ENCODE results near the gene ZFP64.

ZFP64 gene

GRCh38 chr20:52210037-52210990, 18.7 kb upstream of the ZFP64 start:
- Histone ChIP-seq H3K56ac (ENCODE audit: low read length) (no peak overlapping the region), H3K23ac (ENCODE audit: low read length) (no peak overlapping the region), H3K27me3 (ENCODE audit: insufficient read depth, low read length, poor library complexity) (no peaks in the 10 kb centered on the region), H3K9ac (ENCODE audit: low read length) (no peak overlapping the region), H3K27ac (ENCODE audit: low read depth, low read length) (no peak overlapping the region), H2BK15ac (replicated peaks; ENCODE audit: low read depth) (no peak overlapping the region), H4K8ac (ENCODE audit: low read depth, low read length) (no peak overlapping the region), H2BK120ac (ENCODE audit: low read depth, low read length) (no peak overlapping the region), H4K5ac (ENCODE audit: low read length) (no peak overlapping the region), H3K4ac (ENCODE audit: low read depth, low read length) (no peak overlapping the region), H2BK5ac (ENCODE audit: low read length) (no peak overlapping the region), H3K79me1 (ENCODE audit: low read length) (no peaks in the 10 kb centered on the region), H2AK5ac (ENCODE audit: low read length) (no peak overlapping the region), H3K36me3 (ENCODE audit: control insufficient read depth, insufficient read depth, low read length) (no peaks in the 10 kb centered on the region), H3K18ac (ENCODE audit: low read length) (no peak overlapping the region), H3K4me3 (ENCODE audit: low read length) (no peak overlapping the region), H3K4me1 (ENCODE audit: control insufficient read depth, low read depth, low read length) (no peaks in the 10 kb centered on the region), H3K4me2 (ENCODE audit: low read length) (no peak overlapping the region), H3K79me2 (ENCODE audit: control insufficient read depth, insufficient read depth, low read length) (no peaks in the 10 kb centered on the region)
- DNase-seq: no peak
- WGBS (ENCODE audit: extremely low coverage, insufficient coverage, low lambda C conversion rate): no CpG with 5 or more reads among the region's 39 CpGs

DNA sequence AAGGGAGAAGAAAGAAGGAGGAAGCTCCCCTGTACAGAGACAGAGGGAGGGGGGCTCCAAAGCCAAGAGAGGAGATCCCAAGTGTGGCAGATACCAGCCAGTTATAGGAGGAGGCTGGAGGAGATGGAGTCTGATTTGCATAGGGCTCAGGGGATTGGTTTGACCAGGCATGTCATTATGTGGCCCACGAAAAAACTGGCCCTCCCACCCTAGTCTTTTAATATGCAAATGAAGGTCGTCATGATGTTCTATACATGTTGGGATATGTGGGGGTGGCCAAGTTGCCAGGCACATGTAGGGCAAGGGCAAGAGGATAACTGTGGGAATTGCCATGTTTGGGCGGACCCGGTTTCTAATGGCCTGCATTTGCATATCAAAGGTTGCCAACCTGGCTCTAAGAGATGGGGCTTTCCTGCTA, 17.6 kb upstream of the ZFP64 start:
- Histone ChIP-seq H3K56ac (ENCODE audit: low read length) (no peak overlapping the region), H3K36me3 (ENCODE audit: control insufficient read depth, insufficient read depth, low read length) (no peaks in the 10 kb centered on the region), H3K23ac (ENCODE audit: low read length) (no peak overlapping the region), H3K27me3 (ENCODE audit: insufficient read depth, low read length, poor library complexity) (no peaks in the 10 kb centered on the region), H2AK5ac (ENCODE audit: low read length) (no peak overlapping the region), H3K18ac (ENCODE audit: low read length) (no peak overlapping the region), H3K4me2 (ENCODE audit: low read length) (no peak overlapping the region), H3K9ac (ENCODE audit: low read length) (no peak overlapping the region), H3K27ac (ENCODE audit: low read depth, low read length) (no peak overlapping the region), H3K79me2 (ENCODE audit: control insufficient read depth, insufficient read depth, low read length) (no peaks in the 10 kb centered on the region), H3K4me3 (ENCODE audit: low read length) (no peak overlapping the region), H2BK15ac (replicated peaks; ENCODE audit: low read depth) (no peak overlapping the region), H3K4me1 (ENCODE audit: control insufficient read depth, low read depth, low read length) (no peaks in the 10 kb centered on the region), H4K8ac (ENCODE audit: low read depth, low read length) (no peak overlapping the region), H3K79me1 (ENCODE audit: low read length) (no peaks in the 10 kb centered on the region), H2BK5ac (ENCODE audit: low read length) (no peak overlapping the region), H4K5ac (ENCODE audit: low read length) (no peak overlapping the region), H3K4ac (ENCODE audit: low read depth, low read length) (no peak overlapping the region), H2BK120ac (ENCODE audit: low read depth, low read length) (no peak overlapping the region)
- no CpG with 5 or more reads among the region's 4 CpGs for WGBS (ENCODE audit: extremely low coverage, insufficient coverage, low lambda C conversion rate)
- peak; percentile 42 for DNase-seq

GRCh38 chr20:52207020-52207810, 15.6 kb upstream of the ZFP64 start:
- Histone ChIP-seq H3K56ac (ENCODE audit: low read length) (no peak overlapping the region), H3K36me3 (ENCODE audit: control insufficient read depth, insufficient read depth, low read length) (no peaks in the 10 kb centered on the region), H2BK120ac (ENCODE audit: low read depth, low read length) (no peak overlapping the region), H3K79me2 (ENCODE audit: control insufficient read depth, insufficient read depth, low read length) (no peaks in the 10 kb centered on the region), H3K4ac (ENCODE audit: low read depth, low read length) (no peak overlapping the region), H4K8ac (ENCODE audit: low read depth, low read length) (no peak overlapping the region), H2AK5ac (ENCODE audit: low read length) (no peak overlapping the region), H3K23ac (ENCODE audit: low read length) (no peak overlapping the region), H3K4me3 (ENCODE audit: low read length) (no peak overlapping the region), H3K27me3 (ENCODE audit: insufficient read depth, low read length, poor library complexity) (no peaks in the 10 kb centered on the region), H3K27ac (ENCODE audit: low read depth, low read length) (no peak overlapping the region), H2BK15ac (replicated peaks; ENCODE audit: low read depth) (no peak overlapping the region), H2BK5ac (ENCODE audit: low read length) (no peak overlapping the region), H4K5ac (ENCODE audit: low read length) (no peak overlapping the region), H3K18ac (ENCODE audit: low read length) (no peak overlapping the region), H3K4me1 (ENCODE audit: control insufficient read depth, low read depth, low read length) (no peaks in the 10 kb centered on the region), H3K9ac (ENCODE audit: low read length) (no peak overlapping the region), H3K79me1 (ENCODE audit: low read length) (no peaks in the 10 kb centered on the region), H3K4me2 (ENCODE audit: low read length) (no peak overlapping the region)
- no CpG with 5 or more reads among the region's 3 CpGs for WGBS (ENCODE audit: extremely low coverage, insufficient coverage, low lambda C conversion rate)
- DNase-seq: no peak

- H3K27me3 ChIP-seq (ENCODE audit: insufficient read depth, low read length, poor library complexity): no peaks in the 10 kb centered on the region
- peak; percentile 27 for DNase-seq
- H3K79me2 ChIP-seq (ENCODE audit: control insufficient read depth, insufficient read depth, low read length): no peaks in the 10 kb centered on the region
- no peak overlapping the region for H2BK120ac ChIP-seq (ENCODE audit: low read depth, low read length)
- H2AK5ac ChIP-seq (ENCODE audit: low read length): no peak overlapping the region
- no peak overlapping the region for H3K4ac ChIP-seq (ENCODE audit: low read depth, low read length)
- H2BK15ac ChIP-seq (replicated peaks; ENCODE audit: low read depth): no peak overlapping the region
- H4K8ac ChIP-seq (ENCODE audit: low read depth, low read length): no peak overlapping the region
- no peak overlapping the region for H3K4me3 ChIP-seq (ENCODE audit: low read length)
- no peaks in the 10 kb centered on the region for H3K36me3 ChIP-seq (ENCODE audit: control insufficient read depth, insufficient read depth, low read length)
- H3K23ac ChIP-seq (ENCODE audit: low read length): no peak overlapping the region
- no CpG with 5 or more reads among the region's 5 CpGs for WGBS (ENCODE audit: extremely low coverage, insufficient coverage, low lambda C conversion rate)
- no peaks in the 10 kb centered on the region for H3K4me1 ChIP-seq (ENCODE audit: control insufficient read depth, low read depth, low read length)
- no peak overlapping the region for H3K18ac ChIP-seq (ENCODE audit: low read length)
- H2BK5ac ChIP-seq (ENCODE audit: low read length): no peak overlapping the region
- no peak overlapping the region for H3K27ac ChIP-seq (ENCODE audit: low read depth, low read length)
- no peaks in the 10 kb centered on the region for H3K79me1 ChIP-seq (ENCODE audit: low read length)
- H3K9ac ChIP-seq (ENCODE audit: low read length): no peak overlapping the region
- H3K4me2 ChIP-seq (ENCODE audit: low read length): no peak overlapping the region
- H4K5ac ChIP-seq (ENCODE audit: low read length): no peak overlapping the region
- no peak overlapping the region for H3K56ac ChIP-seq (ENCODE audit: low read length)
These were observed 12.6 kb upstream of the ZFP64 start for GRCh38 chr20:52204136-52204535.

GRCh38 chr20:52201395-52201794, 9.8 kb upstream of the ZFP64 start:
- no CpG with 5 or more reads among the region's 2 CpGs for WGBS (ENCODE audit: extremely low coverage, insufficient coverage, low lambda C conversion rate)

More at GRCh38 chr20:52201395-52201794, 9.8 kb upstream of the ZFP64 start:
- Histone ChIP-seq H3K27ac (ENCODE audit: low read depth, low read length) (no peak overlapping the region), H3K4me2 (ENCODE audit: low read length) (no peak overlapping the region), H2BK15ac (replicated peaks; ENCODE audit: low read depth) (no peak overlapping the region), H3K79me2 (ENCODE audit: control insufficient read depth, insufficient read depth, low read length) (no peaks in the 10 kb centered on the region), H3K4me1 (ENCODE audit: control insufficient read depth, low read depth, low read length) (no peaks in the 10 kb centered on the region), H3K4ac (ENCODE audit: low read depth, low read length) (no peak overlapping the region), H2BK5ac (ENCODE audit: low read length) (no peak overlapping the region), H3K56ac (ENCODE audit: low read length) (no peak overlapping the region), H3K18ac (ENCODE audit: low read length) (no peak overlapping the region), H2AK5ac (ENCODE audit: low read length) (no peak overlapping the region), H4K8ac (ENCODE audit: low read depth, low read length) (no peak overlapping the region), H3K79me1 (ENCODE audit: low read length) (no peaks in the 10 kb centered on the region), H3K4me3 (ENCODE audit: low read length) (no peak overlapping the region), H3K36me3 (ENCODE audit: control insufficient read depth, insufficient read depth, low read length) (no peaks in the 10 kb centered on the region), H4K5ac (ENCODE audit: low read length) (no peak overlapping the region), H2BK120ac (ENCODE audit: low read depth, low read length) (no peak overlapping the region), H3K23ac (ENCODE audit: low read length) (no peak overlapping the region), H3K9ac (ENCODE audit: low read length) (no peak overlapping the region), H3K27me3 (ENCODE audit: insufficient read depth, low read length, poor library complexity) (no peaks in the 10 kb centered on the region)
- no peak for DNase-seq

All from mesendoderm (in vitro differentiated cells).